Right lobe of liver (tissue), 6 donors: ENCODE data around the gene HSPA9. TPM values are rescaled to one million over a fixed set of nuclear protein-coding genes. Genes with fewer than 3 reads are reported as not detected.

ENCODE experiments used
- ATAC-seq, 4 donors: fragments of 200-7000 bp; cut with Tn5 transposase; one replicate each; pipeline ENCODE4 v1.9.1; 2020; ENCODE audit warnings: mild to moderate bottlenecking in 4 of 4, moderate library complexity in 4 of 4
- DNase-seq, 3 donors: peaks; one replicate each; pipeline ENCODE4 v3.0.0-alpha.2; 2020
- H3K27ac ChIP-seq, 3 donors: fragments of 200-600 bp; one replicate each; pipeline ENCODE4 v1.8.0; 2022
- H3K27me3 ChIP-seq, 2 donors: fragments of 200-600 bp; one replicate each; pipeline ENCODE4 v1.8.0; 2022
- H3K36me3 ChIP-seq, 4 donors: fragments of 200-600 bp; sonication (generic) in 1 of 4; one replicate each; pipeline versions ENCODE4 v1.5.1 to v1.8.0; 2017 to 2022; ENCODE audit warnings: control low read depth in 1 of 4
- H3K4me1 ChIP-seq, 4 donors: fragments of 200-600 bp; sonication (generic) in 1 of 4; one replicate each; pipeline versions ENCODE4 v1.5.1 to v1.8.0; 2017 to 2022; ENCODE audit warnings: control low read depth in 1 of 4
- H3K4me3 ChIP-seq, 3 donors: fragments of 200-600 bp; one replicate each; pipeline ENCODE4 v1.8.0; 2022
- H3K9me3 ChIP-seq, 4 donors: fragments of 200-600 bp; sonication (generic) in 1 of 4; one replicate each; pipeline versions ENCODE4 v1.5.1 to v1.8.0; 2017 to 2022; ENCODE audit warnings: control low read depth in 1 of 4
- POLR2A ChIP-seq: fragments of 450-650 bp; IDR thresholded peaks from one replicate; pipeline ENCODE4 v1.6.1; 2017; ENCODE audit warnings: antibody characterized with exemption, mild to moderate bottlenecking
- WGBS: methylation state at CpG from one replicate; pipeline ENCODE4 v1.1.6; 2018; ENCODE audit warnings: low coverage, low lambda C conversion rate; ENCODE audit not compliant: insufficient coverage; ENCODE audit errors: missing lambda C conversion rate; 5-methylcytosine and 5-hydroxymethylcytosine counted together
- intact Hi-C, 2 donors: fragments of 100-400 bp; cut with DNase I; formaldehyde crosslinking; loops; one replicate each; pipeline versions ENCODE4 v1.11.2 to v1.14.1; 2022
- total RNA-seq, 6 experiments: library from RNA; depleted of rRNA in 2 of 6; stranded (reverse); fragments of >200 nt in 2 of 6; fragmentation: NEBNext Ultra II Directional in 3 of 6; extraction: Animal tissue kit (Norgen Biotek cat#: 25700) in 3 of 6; gene quantifications; one replicate each; pipeline versions ENCODE4 v1.1.0 to v1.2.4, GENCODE V29; 2016 to 2023
- TF ChIP-seq, protein P1 (sequence below), 4 donors: fragments of 200-600 bp in 3 of 4; fragments of 450-650 bp in 1 of 4; IDR thresholded peaks; one replicate each; pipeline versions ENCODE4 v1.5.1 to v1.8.0; 2016 to 2022; ENCODE audit warnings: antibody characterized with exemption in 4 of 4, mild to moderate bottlenecking in 2 of 4
- donor health status: DM: no; HTN: yes; CAD: no.
- donor health status: DM: no; HTN: no; CAD: no.
- donor health status: DM: no; HTN: no; CAD: no.
- donor health status: DM: no; HTN: yes; CAD: no.
- donor health status: DM: no; HTN: yes; CAD: no.

HSPA9 gene
- total RNA-seq, 6 experiments from 2014 or later: 198 to 459 (median 229) TPM

- H3K4me3 ChIP-seq: no peak overlapping the region
- H3K36me3 ChIP-seq: no peaks in the 10 kb centered on the region
- no peaks in the 10 kb centered on the region for H3K9me3 ChIP-seq
- intact Hi-C loops: no loop called here
- TF ChIP-seq, protein P1, sequence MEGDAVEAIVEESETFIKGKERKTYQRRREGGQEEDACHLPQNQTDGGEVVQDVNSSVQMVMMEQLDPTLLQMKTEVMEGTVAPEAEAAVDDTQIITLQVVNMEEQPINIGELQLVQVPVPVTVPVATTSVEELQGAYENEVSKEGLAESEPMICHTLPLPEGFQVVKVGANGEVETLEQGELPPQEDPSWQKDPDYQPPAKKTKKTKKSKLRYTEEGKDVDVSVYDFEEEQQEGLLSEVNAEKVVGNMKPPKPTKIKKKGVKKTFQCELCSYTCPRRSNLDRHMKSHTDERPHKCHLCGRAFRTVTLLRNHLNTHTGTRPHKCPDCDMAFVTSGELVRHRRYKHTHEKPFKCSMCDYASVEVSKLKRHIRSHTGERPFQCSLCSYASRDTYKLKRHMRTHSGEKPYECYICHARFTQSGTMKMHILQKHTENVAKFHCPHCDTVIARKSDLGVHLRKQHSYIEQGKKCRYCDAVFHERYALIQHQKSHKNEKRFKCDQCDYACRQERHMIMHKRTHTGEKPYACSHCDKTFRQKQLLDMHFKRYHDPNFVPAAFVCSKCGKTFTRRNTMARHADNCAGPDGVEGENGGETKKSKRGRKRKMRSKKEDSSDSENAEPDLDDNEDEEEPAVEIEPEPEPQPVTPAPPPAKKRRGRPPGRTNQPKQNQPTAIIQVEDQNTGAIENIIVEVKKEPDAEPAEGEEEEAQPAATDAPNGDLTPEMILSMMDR (IDR thresholded peaks at IDR 0.05): no peak
- no peak for TF ChIP-seq POLR2A
- H3K27me3 ChIP-seq: no peaks in the 10 kb centered on the region
- no peak for DNase-seq
- 58% methylated on average over 2 of the region's 2 CpGs for WGBS
- no peak for ATAC-seq
- no peak overlapping the region for H3K27ac ChIP-seq
- peaks cover 0 to 34% (median 4%) of the 10 kb centered on the region in 4 donors for H3K4me1 ChIP-seq
Measured at GRCh38 chr5:138536215-138536614, 39.0 kb downstream of the HSPA9 start.

- Histone ChIP-seq H3K4me3 (no peak overlapping the region), H3K27ac (peak overlapping the region in 1 of 3 donors; percentile 47), H3K27me3 (no peaks in the 10 kb centered on the region), H3K9me3 (no peaks in the 10 kb centered on the region), H3K4me1 (peaks cover 0 to 26% (median 0%) of the 10 kb centered on the region in 4 donors), H3K36me3 (no peaks in the 10 kb centered on the region)
- TF ChIP-seq, protein P1 (IDR thresholded peaks at IDR 0.05): no peak
- no peak for TF ChIP-seq POLR2A
- intact Hi-C loops: no loop called here
- 41% methylated on average over 5 of the region's 5 CpGs for WGBS
- ATAC-seq: peak in 3 of 4 donors; percentile 63 to 75 (median 71)
- DNase-seq: no peak
Measured at GRCh38 chr5:138533973-138534941, 40.9 kb downstream of the HSPA9 start.

DNA sequence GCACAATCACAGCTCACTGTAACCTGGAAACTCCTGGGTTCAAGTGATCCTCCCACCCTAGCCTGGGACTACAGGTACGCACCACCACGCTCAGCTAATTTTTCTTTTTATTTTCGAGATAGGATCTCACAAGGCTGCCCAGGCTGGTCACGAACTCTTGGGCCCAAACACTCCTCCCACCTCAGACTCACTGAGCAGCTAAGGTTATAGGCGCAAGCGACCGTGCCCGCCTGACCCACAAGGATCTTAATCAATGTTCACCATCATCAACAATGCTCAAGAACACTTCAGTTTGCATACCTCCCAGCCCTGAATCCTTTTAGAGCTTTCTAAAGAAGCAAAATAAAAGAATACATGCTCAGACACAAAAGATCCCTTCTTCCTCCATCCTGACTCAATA, 45.4 kb downstream of the HSPA9 start:
- no peaks in the 10 kb centered on the region for H3K9me3 ChIP-seq
- no peak for DNase-seq
- ATAC-seq: no peak
- TF ChIP-seq POLR2A: no peak
- TF ChIP-seq, protein P1 (IDR thresholded peaks at IDR 0.05): no peak
- peaks cover 0 to 4% (median under 1%) of the 10 kb centered on the region in 4 donors for H3K36me3 ChIP-seq
- intact Hi-C loops: no loop called here
- no peak overlapping the region for H3K27ac ChIP-seq
- peaks cover 0 to 15% (median 0%) of the 10 kb centered on the region in 4 donors for H3K4me1 ChIP-seq
- H3K27me3 ChIP-seq: no peaks in the 10 kb centered on the region
- H3K4me3 ChIP-seq: no peak overlapping the region
- 93% methylated on average over 8 of the region's 8 CpGs for WGBS

DNA sequence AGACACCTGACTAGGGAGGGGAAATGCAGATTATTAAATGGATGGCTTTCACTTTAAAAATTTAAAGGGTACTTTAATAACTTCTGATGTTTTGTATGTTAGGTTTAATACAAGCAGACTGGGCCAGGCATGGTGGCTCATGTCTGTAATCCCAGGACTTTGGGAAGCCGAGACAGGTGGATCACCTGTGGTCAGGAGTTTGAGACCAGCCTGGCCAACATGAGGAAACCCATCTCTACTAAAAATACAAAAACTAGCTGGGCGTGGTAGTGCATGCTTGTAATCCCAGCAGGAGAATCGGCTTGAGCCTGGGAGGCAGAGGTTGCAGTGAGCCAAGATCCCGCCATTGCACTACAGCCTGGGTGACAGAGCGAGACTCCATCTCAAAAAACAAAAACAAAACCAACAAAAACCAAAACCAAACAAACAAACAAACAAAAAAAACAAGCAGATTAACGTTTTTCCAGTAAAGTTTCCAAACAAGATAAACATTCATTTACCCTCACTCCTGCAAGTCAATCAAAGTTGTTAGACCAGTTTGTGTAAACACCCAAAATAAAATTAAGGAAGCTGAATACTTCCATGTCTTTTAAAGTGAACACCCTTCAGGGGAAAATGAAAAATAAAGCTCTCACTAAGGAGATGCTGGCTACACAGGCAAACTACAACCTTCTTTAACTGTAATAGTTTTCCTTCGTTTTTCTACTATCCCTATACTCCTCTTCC, 46.3 kb downstream of the HSPA9 start:
- 77% methylated on average over 7 of the region's 7 CpGs for WGBS
- H3K4me3 ChIP-seq: no peak overlapping the region
- H3K9me3 ChIP-seq: no peaks in the 10 kb centered on the region
- DNase-seq (no peak), ATAC-seq (no peak)
- peaks cover 0 to 6% (median 0%) of the 10 kb centered on the region in 4 donors for H3K4me1 ChIP-seq
- intact Hi-C loops: no loop called here
- peaks cover 0 to 5% (median under 1%) of the 10 kb centered on the region in 4 donors for H3K36me3 ChIP-seq
- H3K27ac ChIP-seq: no peak overlapping the region
- TF ChIP-seq, protein P1 (IDR thresholded peaks at IDR 0.05): no peak
- TF ChIP-seq POLR2A: no peak
- no peaks in the 10 kb centered on the region for H3K27me3 ChIP-seq
